ENCODE results near the gene ARPC5. TPM values are rescaled to one million over a fixed set of nuclear protein-coding genes. Genes with fewer than 3 reads are reported as not detected.

Gene ARPC5
- total and polyA plus RNA-seq, 2 of the 8 experiments (the other 6 are each of a cell fraction or from before 2014, with no cell fraction given) = 24.0 to 60.8 TPM

DNA sequence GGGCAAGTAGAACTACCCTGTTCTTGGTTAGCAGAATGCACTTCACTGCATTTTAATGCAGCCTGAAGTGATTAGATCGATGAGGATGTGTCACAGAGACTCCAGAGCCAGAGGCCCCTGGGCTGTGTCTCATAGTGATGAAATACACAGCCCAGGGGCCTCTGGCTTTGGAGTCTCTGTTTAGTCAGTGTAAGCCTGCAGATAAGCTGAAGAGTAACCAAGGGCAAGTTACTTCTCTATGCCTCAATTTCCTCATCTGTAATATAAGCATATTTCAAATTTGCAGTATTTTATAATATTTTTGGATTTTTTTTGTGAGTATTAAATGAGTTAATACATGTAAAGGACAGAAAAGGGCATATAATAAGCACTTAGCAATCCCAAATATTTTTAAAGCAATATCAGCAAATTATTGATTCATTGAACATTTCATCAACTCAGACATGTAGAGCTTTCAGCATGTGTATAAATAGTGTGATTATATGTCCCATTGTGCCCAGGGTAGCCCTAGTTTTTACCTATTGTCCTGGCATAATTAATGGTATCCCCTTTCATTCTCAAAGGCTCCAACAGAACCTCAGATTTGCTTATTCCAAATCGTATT, 41.1 kb upstream of the ARPC5 start:
- Histone ChIP-seq H3K14ac (ENCODE audit: insufficient read length) (no peak overlapping the region), H4K8ac (ENCODE audit: extremely low read depth, insufficient read depth, low read length) (no peak overlapping the region), H2AFZ (ENCODE audit: low read length) (no peak overlapping the region), H2BK5ac (ENCODE audit: low read depth, low read length) (no peak overlapping the region), H4K91ac (replicated peaks; ENCODE audit: insufficient read length, low read length) (no peak overlapping the region), H3K36me3 (ENCODE audit: control insufficient read depth in 2 of 4, insufficient read depth in 4 of 4, low read length in 3 of 4) (no peaks in the 10 kb centered on the region), H3K27me3 (replicated peaks in 1 of 4; ENCODE audit: control insufficient read depth in 3 of 4, extremely low read depth in 1 of 4, insufficient read depth in 3 of 4, low read length in 3 of 4) (no peaks in the 10 kb centered on the region), H3K79me2 (ENCODE audit: control insufficient read depth in 1 of 2, insufficient read depth in 2 of 2, low read length in 2 of 2) (no peaks in the 10 kb centered on the region), H2BK12ac (ENCODE audit: low read depth, low read length) (no peak overlapping the region), H3K4ac (replicated peaks; ENCODE audit: insufficient read length, low read depth, low read length) (no peak overlapping the region), H3K4me1 (replicated peaks in 1 of 4; ENCODE audit: control insufficient read depth in 3 of 4, insufficient read depth in 4 of 4, low read length in 3 of 4) (0 out of 7 replicates have a peak, but pooled peaks cover 0 to 2% (median 0%) of the 10 kb centered on the region in 4 experiments), H3K79me1 (ENCODE audit: low read depth, low read length) (no peaks in the 10 kb centered on the region), H2AK5ac (ENCODE audit: low read depth, low read length) (no peak overlapping the region), H4K5ac (ENCODE audit: insufficient read length, low read depth, low read length) (no peak overlapping the region), H3K4me2 (ENCODE audit: insufficient read depth in 1 of 2, low read depth in 2 of 2, low read length in 2 of 2) (no peak overlapping the region), H3K4me3 (ENCODE audit: extremely low read depth in 1 of 4, insufficient read depth in 2 of 4, low read depth in 3 of 4, low read length in 4 of 4) (no peak overlapping the region), H3K23ac (ENCODE audit: insufficient read length) (no peak overlapping the region), H4K20me1 (replicated peaks in 1 of 2; ENCODE audit: control insufficient read depth in 1 of 2, insufficient read depth in 2 of 2, low read length in 2 of 2) (no peaks in the 10 kb centered on the region), H2BK20ac (ENCODE audit: low read length) (no peak overlapping the region), H3K9me3 (ENCODE audit: insufficient read depth in 2 of 2, low read depth in 1 of 2, low read length in 1 of 2) (no peaks in the 10 kb centered on the region), H2BK120ac (replicated peaks; ENCODE audit: low read depth, low read length) (no peak overlapping the region), H3K18ac (ENCODE audit: extremely low read depth, low read length) (no peak overlapping the region), H2BK15ac (ENCODE audit: low read length) (no peak overlapping the region), H3K9ac (replicated peaks in 1 of 4; ENCODE audit: extremely low read depth in 1 of 4, low read depth in 3 of 4, low read length in 3 of 4) (no peak overlapping the region), H3K27ac (ENCODE audit: low read depth, low read length) (no peak overlapping the region), H3K56ac (replicated peaks; ENCODE audit: insufficient read length, low read depth, low read length) (no peak overlapping the region), H3K23me2 (ENCODE audit: low read depth, low read length) (no peaks in the 10 kb centered on the region)
- ChIA-PET CTCF (ENCODE audit: partially characterized antibody) (interaction anchor here (1.0 to 4.9 kb wide), 6 partner anchors 8 to 239 kb away, joined by 5 to 43 read pairs (median 6); partner anchors contain the start of gene APOBEC4), POLR2A (ENCODE audit: partially characterized antibody) (interaction anchor here (1.1 kb wide), 1 partner anchor 375 kb away, joined by 3 read pairs; the partner anchor contains the start of gene TSEN15)
- DNase-seq (ENCODE audit: low read depth in 1 of 2, low spot score in 2 of 2) (no peak), FAIRE-seq (no peak)
- 82% methylated on average over 2 of the region's 2 CpGs; no CpG with 5 or more reads in 1 of the 2 experiments for WGBS, 2 experiments (ENCODE audit: extremely low coverage in 1 of 2, insufficient coverage in 1 of 2, insufficient read length in 1 of 2, insufficient replicate concordance in 2 of 2, low coverage in 1 of 2, low lambda C conversion rate in 2 of 2, missing lambda C conversion rate in 1 of 2)
- no peak for TF ChIP-seq RNF2 (IDR thresholded peaks at IDR 0.05; ENCODE audit: borderline replicate concordance, low read depth, low read length, missing control alignments, poor library complexity, severe bottlenecking)
